Bronchial epithelial cell (primary cell): ENCODE results near the gene TNFRSF19. TPM values are rescaled to one million over a fixed set of nuclear protein-coding genes. Genes with fewer than 3 reads are reported as not detected.
A peak's percentile ranks its signal among the peaks of the same experiment; 100 is the strongest.

Experiments
- DNase-seq: peaks from one replicate; pipeline ENCODE4 v3.0.0-alpha.2; 2010; ENCODE audit warnings: low read depth
- FAIRE-seq: peaks from 2 replicates; lab custom pipeline; 2011; peaks lifted over from hg19 to GRCh38; lab: Jason Lieb, UNC
- H3K27me3 ChIP-seq: 2 replicates; pipeline ENCODE4 v1.5.1; 2011; ENCODE audit warnings: low read length; ENCODE audit not compliant: control insufficient read depth, insufficient read depth
- H3K36me3 ChIP-seq: 2 replicates; pipeline ENCODE4 v1.5.1; 2011; ENCODE audit warnings: low read length; ENCODE audit not compliant: control insufficient read depth, insufficient read depth
- H3K4me3 ChIP-seq: 2 replicates; pipeline ENCODE4 v1.5.1; 2011; ENCODE audit warnings: mild to moderate bottlenecking, low read depth, low read length, control low read depth
- CTCF ChIP-seq: IDR thresholded peaks from 2 replicates; pipeline ENCODE4 v1.5.1; 2011; ENCODE audit warnings: mild to moderate bottlenecking, moderate library complexity, low read length, control low read depth, inconsistent platforms; ENCODE audit not compliant: insufficient read depth, severe bottlenecking
- total RNA-seq: library from RNA; depleted of rRNA; stranded (reverse); fragments of >200 nt; gene quantifications from 2 replicates; pipeline ENCODE4 v1.2.1, GENCODE V29; 2014

The TNFRSF19 gene
- total RNA-seq, 1 donor from 2014 or later: 1.3 TPM

DNA sequence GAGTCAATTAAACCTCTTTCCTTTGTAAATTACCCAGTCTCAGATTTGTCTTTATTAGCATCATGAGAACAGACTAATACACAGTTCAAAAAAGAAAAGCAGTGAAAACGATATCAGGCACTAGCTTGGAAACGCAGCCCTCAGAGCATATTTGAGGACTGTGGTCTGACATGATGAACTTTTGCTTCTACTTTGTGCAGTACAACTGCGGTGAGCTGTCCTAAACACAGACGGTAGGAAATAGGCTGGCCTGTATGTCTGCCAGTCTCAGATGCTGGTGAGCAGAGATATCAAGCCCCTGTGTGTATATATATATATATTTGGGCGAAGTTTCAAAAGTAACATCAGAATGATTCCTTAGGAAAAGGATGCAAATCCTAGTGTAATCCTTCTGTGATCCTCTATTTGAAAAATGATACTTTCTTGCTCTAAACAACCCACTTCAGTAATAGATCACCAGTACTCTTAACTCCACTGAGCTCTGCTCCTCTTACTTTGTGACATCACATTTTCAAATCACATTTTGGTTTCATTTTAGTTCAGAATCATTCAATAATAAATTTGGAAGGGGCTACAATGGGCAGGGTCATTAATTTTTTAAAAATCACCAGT, 74.4 kb downstream of the TNFRSF19 start:
- Histone ChIP-seq H3K4me3 (no peak overlapping the region), H3K27me3 (no peaks in the 10 kb centered on the region), H3K36me3 (no peaks in the 10 kb centered on the region)
- FAIRE-seq: no peak
- no peak for TF ChIP-seq CTCF
- DNase-seq: no peak

- Histone ChIP-seq H3K36me3 (no peaks in the 10 kb centered on the region), H3K4me3 (no peak overlapping the region), H3K27me3 (no peaks in the 10 kb centered on the region)
- DNase-seq: no peak
- no peak for FAIRE-seq
- TF ChIP-seq CTCF: no peak
Measured at GRCh38 chr13:23645851-23646250, 75.6 kb downstream of the TNFRSF19 start.

GRCh38 chr13:23651439-23651838, 81.2 kb downstream of the TNFRSF19 start:
- TF ChIP-seq CTCF: no peak
- no peak overlapping the region for H3K4me3 ChIP-seq
- no peaks in the 10 kb centered on the region for H3K27me3 ChIP-seq
- DNase-seq (no peak), FAIRE-seq (no peak)
- H3K36me3 ChIP-seq: no peaks in the 10 kb centered on the region

DNA sequence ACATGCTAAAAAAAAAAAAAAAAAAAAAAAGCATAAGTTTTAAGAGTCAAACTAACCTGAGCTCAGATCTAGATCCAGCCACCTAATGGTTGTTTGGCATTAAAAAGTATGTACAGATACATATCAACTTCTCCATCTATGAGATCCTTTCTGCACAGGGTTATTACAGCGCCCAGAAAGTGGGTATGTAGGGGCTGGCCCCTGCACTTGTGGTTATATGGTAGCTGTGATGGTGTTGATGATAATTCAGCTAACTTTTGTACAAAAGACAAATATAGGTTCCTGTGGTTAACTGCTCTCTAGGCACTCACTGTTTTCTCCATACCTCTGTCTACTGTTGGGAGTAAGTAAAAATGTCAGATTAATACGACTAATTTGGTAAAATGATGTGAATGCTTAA, 81.7 kb downstream of the TNFRSF19 start:
- TF ChIP-seq CTCF: no peak
- H3K27me3 ChIP-seq: no peaks in the 10 kb centered on the region
- H3K4me3 ChIP-seq: no peak overlapping the region
- no peaks in the 10 kb centered on the region for H3K36me3 ChIP-seq
- no peak for DNase-seq
- no peak for FAIRE-seq

DNA sequence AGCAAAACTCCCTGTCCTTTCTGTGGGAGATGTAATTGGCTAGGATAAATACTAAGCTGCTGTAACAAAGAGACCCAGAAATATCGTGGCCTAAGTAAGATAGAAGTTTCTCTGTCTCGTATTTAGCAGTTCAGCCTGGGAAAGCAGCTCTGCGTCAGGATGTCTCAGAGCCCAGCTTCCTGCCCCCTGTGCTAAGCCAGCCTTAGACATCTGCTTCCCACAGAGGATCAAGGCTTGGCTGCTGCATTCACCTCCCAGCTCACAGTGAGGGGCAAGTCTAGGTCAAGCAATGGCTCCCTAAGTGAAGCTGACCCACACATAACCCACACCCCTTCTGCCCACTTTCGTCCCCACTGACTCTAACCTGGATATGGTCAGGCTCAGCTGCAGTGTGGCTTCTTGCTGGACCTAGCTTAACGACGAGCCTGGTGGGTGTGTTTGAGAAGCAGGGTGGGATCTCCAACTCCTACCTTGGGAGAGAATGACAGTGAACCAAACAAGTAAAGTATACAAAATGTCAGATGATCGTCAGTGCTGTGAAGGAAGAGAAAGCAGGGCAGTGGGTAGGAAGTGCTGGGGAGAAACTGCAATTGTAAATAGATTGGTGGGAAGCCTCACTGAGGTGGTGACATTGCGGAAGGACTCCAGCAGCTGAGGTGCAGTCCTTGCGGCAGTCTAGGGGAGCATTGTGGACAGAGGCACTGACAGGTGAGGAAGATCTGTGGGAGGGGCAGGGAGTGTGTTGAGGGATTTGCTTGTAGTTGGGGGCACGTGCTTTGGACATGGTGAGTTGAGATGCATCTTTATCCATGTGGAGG, 82.9 kb downstream of the TNFRSF19 start:
- H3K27me3 ChIP-seq: no peaks in the 10 kb centered on the region
- DNase-seq (no peak), FAIRE-seq (peak; percentile 72)
- H3K4me3 ChIP-seq: no peak overlapping the region
- H3K36me3 ChIP-seq: no peaks in the 10 kb centered on the region
- TF ChIP-seq CTCF: no peak
